Activated CD4-positive, alpha-beta T cell treated with anti-CD3 and anti-CD28 coated beads for 4 hours (primary cell): ENCODE results near the gene GPR82.
"Not testable (repeated sequence)": the region's sequence is repeated elsewhere in the genome, so short reads cannot be mapped to it uniquely, and the experiment has no call there.

ENCODE experiments used
- DNase-seq, 2 donors: peaks; one replicate each; pipeline ENCODE4 v3.0.0-alpha.2; 2020

Gene GPR82

GRCh38 chrX:41723826-41724225 is at the start of gene GPR82:
Gene GPR82 (plus strand): TSS chrX:41724181. CDS start chrX:41727027, 2,846 bp downstream.
- DNase-seq = no peak

- DNase-seq = not testable (repeated sequence)
Measured at GRCh38 chrX:41676361-41676760, 47.6 kb upstream of the GPR82 start.

- no peak for DNase-seq
Measured at GRCh38 chrX:41677183-41678060, 46.6 kb upstream of the GPR82 start.

GRCh38 chrX:41684138-41684537 is 39.8 kb upstream of the GPR82 start:
- no peak for DNase-seq

- no peak for DNase-seq
Measured at GRCh38 chrX:41684940-41685339, 39.0 kb upstream of the GPR82 start.

GRCh38 chrX:41686788-41687187 is 37.2 kb upstream of the GPR82 start:
- DNase-seq = no peak

- no peak for DNase-seq
Measured at GRCh38 chrX:41688156-41688555, 35.8 kb upstream of the GPR82 start.

- no peak for DNase-seq
Measured at GRCh38 chrX:41688835-41689234, 35.1 kb upstream of the GPR82 start, which contains the start of gene GPR34. Gene GPR34 (plus strand): TSS chrX:41688973. CDS start chrX:41695634, 6,661 bp downstream.

- no peak for DNase-seq
Measured at GRCh38 chrX:41689711-41690110, 34.3 kb upstream of the GPR82 start.

GRCh38 chrX:41692162-41692749 is 31.7 kb upstream of the GPR82 start:
- no peak for DNase-seq

GRCh38 chrX:41693024-41693423 is 31.0 kb upstream of the GPR82 start:
- DNase-seq = no peak

- DNase-seq = peak in 1 of 2 donors; percentile 2
Measured at GRCh38 chrX:41695426-41695825, 28.6 kb upstream of the GPR82 start.

- no peak for DNase-seq
Measured at GRCh38 chrX:41703574-41704029, 20.4 kb upstream of the GPR82 start.

- DNase-seq = no peak
Measured at GRCh38 chrX:41705042-41705441, 18.9 kb upstream of the GPR82 start.

- DNase-seq = no peak
Measured at GRCh38 chrX:41705680-41706374, 18.2 kb upstream of the GPR82 start.

GRCh38 chrX:41707218-41707617 is 16.8 kb upstream of the GPR82 start:
- DNase-seq = no peak

GRCh38 chrX:41708486-41708885 is 15.5 kb upstream of the GPR82 start:
- no peak for DNase-seq

GRCh38 chrX:41711021-41711667 is 12.8 kb upstream of the GPR82 start:
- DNase-seq = no peak

GRCh38 chrX:41716222-41716621 is 7.8 kb upstream of the GPR82 start:
- DNase-seq = no peak

GRCh38 chrX:41716767-41717473 is 7.1 kb upstream of the GPR82 start:
- no peak for DNase-seq

- DNase-seq = no peak
Measured at GRCh38 chrX:41718481-41719235, 5.3 kb upstream of the GPR82 start.

GRCh38 chrX:41719610-41720009 is 4.4 kb upstream of the GPR82 start:
- not testable (repeated sequence) for DNase-seq
